Stimulated activated CD8-positive, alpha-beta memory T cell treated with anti-CD3 and anti-CD28 coated beads, Interleukin-2, amount 100 ng/mL, for 1 hour (primary cell): ENCODE data around the gene MCU.
"Not testable (repeated sequence)": the region's sequence is repeated elsewhere in the genome, so short reads cannot be mapped to it uniquely, and the experiment has no call there.

ENCODE experiments used
- DNase-seq, 2 donors: peaks; one replicate each; pipeline ENCODE4 v3.0.0-alpha.2; 2020; ENCODE audit warnings: low read depth in 2 of 2

Gene MCU

DNA sequence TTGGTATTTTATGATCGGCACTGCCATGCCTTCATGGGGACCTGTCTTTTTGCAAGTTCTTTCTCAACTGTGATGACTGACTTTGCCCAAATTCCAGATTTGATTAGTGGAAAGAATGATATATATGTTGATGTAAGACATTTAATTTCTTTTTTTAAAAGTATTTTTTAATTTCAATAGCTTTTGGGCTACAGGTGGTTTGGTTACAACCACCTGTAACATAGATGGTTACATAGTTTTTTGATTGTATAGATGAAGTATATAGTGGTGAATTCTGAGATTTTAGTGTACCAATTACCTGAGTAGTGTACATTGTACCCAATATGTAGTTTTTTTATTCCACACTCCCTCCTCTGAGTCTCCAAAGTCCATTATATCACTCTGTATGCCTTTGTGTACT is 69.6 kb downstream of the MCU start:
- no peak for DNase-seq

DNA sequence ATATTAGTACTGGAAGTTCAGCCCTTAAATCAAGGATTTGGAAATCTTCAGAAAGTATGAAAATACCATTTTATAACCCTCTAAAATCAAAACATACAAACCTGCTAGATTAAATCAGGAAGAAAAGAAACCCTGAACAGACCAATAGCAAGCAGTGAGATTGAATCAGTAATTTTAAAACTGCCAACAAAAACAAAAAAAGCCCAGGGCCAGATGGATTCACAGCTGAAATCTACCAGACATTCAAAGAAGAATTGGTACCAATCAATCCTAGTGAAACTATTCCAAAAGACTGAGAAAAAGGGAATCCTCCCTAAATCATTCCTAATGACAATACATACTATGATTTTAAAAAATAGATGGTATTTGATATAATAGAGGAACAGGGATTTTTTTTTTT is 70.1 kb downstream of the MCU start:
- no peak for DNase-seq

DNA sequence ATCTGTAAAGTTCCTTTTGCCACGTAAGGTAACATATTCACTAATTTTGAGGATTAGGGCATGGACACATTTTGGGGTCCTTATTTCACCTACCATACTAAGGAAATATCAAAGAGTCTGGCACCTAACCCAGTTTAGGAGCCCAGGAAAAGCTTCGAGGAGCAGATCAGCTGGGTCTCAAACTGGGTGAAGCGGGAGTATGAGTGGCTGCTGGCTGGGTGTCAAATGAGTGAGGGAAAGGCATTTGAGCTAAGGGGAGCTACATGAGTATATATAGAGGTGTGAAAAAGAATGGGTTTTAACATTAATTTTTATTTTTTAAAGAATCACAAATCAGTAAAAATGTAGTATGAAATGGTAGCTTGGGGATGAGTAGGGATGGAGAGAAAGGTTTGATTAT is 71.3 kb downstream of the MCU start:
- no peak for DNase-seq

DNA sequence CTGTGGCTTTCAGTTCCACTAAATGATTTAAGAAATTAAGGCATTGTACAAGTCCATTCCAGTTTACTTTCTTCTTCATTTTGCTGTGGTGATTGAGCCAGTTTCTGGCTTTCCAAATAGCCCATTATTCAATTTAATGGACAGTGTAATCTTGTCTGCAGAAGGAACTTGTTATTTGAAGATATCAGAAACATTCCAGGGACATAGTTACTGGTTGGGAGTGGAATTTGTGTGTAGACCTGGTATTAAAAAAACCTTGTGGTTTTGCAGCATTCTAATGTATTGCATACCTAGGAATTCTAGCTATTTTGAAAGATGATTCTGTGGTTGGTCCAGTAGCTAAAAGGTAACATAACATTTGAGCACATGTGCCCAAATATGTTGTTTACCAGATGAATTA is 72.2 kb downstream of the MCU start:
- no peak for DNase-seq

DNA sequence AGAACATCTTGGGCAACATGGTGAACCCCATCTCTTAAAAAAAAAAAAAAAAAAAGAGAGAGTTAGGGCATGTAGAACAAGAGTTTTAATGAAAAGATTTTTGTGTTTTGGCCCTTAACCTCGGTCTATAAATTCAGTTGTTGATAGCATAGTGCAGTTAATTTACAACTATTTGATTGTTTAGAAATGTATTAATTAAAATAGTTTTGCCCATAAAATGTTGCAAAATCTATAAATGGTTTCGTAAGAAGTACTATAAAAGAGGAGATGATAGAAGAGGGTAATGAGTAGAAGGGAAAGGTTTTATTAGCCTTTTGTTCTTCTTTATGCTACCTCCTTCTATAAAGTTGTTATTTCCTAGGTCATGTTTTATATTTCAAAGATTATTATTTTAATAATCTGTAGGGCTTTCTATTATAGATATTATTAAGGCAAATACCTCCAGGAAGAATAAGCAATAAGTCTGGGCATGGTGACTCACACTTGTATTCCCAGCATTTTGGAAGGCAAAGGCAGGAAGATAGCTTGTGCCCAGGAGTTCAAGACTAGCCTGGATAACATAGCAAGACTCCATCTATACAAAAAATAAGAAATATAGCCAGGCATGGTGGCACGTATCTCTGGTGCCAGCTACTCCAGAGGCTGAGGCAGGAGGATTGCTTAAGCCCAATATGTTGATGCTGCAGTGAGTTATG is 73.3 kb downstream of the MCU start:
- no peak for DNase-seq

DNA sequence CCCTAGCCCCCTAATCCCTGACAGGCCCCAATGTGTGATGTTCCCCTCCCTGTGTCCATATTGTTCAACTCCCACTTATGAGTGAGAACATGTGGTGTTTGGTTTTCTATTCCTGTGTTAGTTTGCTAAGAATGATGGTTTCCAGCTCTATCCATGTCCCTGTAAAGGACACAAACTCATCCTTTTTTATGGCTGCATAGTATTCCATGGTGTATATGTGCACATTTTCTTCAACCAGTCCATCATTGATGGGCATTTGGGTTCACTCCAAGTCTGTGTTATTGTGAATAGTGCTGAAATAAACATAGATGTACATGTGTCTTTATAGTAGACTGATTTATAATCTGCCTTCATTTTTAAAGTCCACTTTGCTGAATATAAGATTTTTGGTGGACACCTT is 79.3 kb downstream of the MCU start:
- not testable (repeated sequence) for DNase-seq

DNA sequence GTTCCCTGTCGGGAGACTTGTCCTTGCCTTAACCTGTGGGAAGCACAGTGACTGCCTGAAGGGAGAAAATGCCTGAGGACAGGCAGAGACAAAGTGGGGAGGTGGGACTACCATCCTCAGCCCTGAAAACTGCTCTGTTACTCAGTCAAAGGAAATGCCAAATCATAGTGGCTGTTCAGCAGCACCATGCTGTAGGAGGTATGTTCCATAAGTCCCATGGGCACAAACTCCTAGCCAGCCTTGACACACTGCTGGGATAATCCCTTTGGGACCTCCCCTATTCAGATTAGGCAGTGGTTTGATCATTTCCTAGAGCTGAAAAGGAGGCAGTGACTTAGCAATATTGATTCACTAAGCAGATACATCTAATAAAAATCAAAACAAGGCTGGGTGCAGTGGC is 80.1 kb downstream of the MCU start:
- DNase-seq = no peak

DNA sequence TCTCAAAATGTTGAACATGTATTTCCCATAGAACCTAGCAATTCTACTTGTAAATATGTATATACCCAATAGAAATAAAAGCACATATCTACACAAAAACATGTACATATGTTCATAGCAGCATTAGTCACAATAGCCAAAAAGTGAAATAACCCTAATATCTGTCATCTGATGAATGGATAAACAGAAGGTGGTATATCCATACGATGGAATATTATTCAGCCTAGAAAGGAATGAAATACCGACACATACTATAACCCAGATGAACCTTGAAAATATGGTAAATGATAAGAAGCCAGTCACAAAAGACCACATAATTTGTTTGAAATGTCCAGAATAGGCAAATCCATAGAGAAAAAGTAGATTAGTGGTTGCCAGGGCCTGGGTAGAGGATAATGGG is 87.9 kb downstream of the MCU start:
- DNase-seq = no peak

DNA sequence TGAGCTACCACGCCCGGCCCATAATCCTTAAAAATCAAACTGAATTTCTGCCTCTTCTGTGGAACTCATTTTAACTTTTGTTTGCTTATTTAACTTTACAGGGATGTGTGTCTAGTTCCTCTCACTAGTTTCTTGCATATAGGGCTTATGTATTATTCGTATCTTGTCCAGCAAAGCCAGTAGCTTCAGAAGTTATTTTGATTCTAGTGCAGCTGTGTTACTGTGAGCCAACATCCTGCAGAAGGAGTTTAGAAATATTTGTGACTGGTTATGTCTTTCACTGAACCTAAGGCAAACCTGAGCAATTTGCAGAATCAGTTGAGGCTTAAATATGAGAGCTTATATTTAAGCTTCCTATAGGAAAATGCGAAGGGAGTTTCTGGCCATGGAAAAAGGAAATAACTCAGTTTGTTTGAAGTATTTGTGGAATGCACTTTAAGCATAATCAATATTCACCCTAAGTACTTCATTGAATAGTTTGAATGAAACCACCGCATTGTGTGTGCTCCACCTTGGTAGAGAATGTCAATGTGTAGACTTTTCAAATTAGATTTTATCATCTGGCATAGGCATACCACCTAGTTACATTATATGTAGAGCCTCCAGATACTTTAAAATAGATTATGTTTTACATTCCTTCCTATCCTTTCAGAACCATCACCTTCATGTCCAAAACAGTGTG is 90.8 kb downstream of the MCU start:
- no peak for DNase-seq

DNA sequence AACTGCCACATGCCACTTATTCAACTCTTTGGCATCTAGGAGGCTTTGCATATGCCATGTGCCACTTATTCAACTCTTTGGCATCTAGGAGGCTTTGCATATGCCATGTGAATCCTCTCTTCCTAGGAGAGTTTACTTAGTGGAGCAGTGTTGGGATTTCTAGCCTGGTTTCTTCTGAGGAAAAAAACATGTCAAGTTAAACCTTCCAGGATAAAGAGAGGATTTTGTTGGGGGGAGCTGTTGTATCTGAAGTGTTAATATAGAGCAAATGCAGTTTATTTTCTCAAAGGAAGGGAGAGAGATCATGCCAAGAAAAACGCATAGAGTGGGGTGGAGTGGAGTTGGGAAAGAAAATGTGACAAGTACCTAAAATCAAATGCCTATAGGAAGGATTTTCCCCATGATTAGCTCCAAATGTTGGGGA is 91.5 kb downstream of the MCU start:
- DNase-seq = no peak

DNA sequence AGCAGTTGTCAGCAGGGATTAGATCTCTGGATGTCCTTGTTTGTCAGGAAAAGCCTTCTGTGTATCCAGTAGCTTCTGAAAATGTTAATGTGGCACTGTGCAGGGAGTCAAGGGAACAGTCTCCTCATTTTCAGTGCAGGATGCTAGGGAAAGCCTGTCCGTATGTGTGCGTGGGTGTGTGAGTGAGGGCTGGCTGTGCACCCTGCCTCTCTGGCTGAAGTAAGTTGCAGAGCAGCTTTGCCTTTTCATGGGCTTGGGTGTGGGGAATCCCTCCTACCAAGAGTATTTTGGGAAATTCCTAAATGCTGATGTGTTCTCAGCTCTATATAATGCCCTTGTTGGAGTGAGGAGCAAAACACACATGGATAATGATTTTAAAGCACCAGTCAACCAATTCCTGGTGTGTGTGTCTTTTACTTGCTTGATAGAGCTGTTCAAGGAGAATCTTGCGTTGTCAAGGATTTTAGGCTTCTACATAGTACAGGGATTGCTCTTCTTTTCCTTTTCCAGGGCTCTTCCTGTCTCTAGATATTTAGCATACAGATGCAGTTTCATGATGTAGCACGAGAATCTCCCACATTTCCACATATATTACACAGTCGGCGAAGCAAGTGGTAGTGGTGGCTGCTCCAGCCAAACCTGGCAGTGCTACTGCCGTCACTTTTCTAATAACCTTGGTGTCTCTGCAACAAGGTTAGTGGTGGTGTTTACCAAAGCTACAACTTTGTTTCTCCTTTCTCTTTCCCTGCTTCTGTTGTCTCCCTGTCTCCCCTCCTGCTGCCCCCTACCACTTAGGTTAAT is 92.8 kb downstream of the MCU start:
- DNase-seq = no peak

DNA sequence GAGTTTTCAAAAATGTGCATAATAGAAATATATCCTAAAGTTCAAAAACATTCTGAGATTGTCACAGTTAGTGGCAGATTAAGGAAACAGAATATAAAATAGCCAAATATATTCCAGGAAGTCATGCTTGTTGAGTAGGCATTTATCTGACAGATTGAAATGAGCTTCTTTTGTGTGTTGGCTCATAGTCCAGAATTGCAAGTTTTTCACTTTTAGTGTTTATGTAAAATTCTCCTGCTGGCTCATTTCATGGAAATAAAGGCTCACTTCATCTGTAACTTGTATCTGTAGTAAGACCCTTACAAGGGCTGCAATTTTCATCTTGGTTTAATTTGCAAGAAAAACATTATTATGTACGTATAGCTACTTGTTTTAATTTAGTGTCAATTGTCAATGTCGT is 93.5 kb downstream of the MCU start:
- DNase-seq = no peak

DNA sequence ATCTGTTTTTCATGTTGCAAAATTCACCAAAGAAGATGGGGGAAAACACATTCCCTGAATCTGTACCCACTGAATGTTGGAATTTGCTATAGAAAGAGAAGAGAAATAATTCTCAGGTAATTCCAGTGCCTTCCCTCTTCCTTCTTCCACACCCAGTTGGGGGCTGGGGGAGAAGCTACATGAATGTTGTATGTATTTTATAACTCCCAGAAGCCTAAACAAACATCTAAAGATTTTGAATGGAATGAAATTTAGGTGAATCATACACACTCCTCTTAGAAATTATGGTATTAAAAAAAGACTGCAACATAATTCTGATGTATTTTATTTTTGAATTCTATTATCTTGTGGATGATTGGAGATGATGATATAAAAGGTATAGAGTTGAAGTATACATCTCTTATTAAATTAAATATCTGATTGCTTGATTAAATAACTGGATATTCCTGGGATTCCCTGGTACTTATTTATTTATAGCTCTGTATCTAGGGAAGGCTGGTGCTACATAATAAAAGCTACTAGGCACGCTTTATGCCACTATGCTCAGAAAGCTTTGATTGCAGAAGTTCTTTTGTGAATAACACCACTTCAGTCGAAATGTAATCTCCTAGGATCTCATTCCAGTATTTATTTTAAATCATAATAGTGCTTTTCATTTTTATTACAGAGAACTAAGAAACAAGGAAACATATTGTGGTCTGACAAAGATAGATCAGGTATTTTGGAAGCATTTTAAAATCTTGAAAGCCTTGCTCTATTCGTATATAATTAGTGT is 98.5 kb downstream of the MCU start:
- DNase-seq = no peak

DNA sequence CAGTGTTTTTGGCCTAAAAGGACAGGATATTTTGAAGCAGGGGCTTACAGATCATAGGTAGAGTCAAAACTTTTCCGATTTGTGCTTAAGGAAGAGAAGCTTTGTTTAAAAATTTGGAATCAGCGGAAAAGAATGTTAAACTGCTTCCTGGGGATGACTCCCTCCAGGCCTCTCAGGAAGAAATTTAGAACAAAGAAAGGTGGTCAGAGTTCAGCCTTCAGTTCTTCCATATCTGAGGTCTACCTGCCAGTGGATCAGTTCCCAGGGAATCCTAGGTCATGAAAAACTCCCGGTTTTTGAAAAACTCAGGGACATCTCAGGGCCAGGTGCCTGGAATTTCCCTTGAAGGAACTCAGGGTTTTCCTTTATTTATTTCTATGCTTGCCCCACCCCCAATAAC is 100.3 kb downstream of the MCU start:
- DNase-seq = no peak

DNA sequence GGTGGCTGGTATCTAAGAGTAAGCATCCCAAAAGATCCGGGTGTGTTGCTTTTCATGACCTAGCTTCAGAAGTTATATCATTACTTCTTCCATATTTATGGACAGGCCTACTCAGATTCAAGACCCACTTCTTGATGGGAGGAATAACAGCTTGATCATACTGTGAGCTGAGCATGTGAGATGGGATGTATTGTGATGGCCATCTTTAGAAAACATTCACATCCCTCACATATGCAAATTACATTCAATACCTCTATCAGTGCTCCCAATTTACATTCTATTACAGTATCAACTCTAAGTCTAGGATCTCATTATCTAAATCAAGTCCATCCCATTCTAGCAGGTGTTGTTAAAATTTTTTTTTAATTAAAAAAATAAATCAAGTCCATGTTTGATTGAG is 101.8 kb downstream of the MCU start:
- DNase-seq = no peak

DNA sequence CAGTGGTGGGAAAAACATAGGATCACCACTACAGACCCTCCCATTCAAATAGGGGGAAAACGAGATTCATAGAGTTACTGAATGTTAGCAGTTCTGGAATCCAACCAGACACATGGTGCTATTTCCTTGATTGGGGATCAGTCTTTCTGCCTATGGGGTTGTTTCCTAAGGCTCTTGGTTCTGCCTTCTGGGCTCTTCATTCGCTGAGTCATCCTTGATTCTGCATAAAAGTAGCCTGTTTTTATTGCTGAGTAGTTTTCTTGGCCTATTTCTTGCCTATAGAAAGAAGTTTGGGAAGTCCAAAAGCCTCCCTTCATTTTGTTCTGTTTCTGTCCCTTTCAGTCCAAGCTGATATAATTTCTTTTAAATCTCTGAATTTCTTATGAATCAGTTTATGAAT is 102.3 kb downstream of the MCU start:
- no peak for DNase-seq

DNA sequence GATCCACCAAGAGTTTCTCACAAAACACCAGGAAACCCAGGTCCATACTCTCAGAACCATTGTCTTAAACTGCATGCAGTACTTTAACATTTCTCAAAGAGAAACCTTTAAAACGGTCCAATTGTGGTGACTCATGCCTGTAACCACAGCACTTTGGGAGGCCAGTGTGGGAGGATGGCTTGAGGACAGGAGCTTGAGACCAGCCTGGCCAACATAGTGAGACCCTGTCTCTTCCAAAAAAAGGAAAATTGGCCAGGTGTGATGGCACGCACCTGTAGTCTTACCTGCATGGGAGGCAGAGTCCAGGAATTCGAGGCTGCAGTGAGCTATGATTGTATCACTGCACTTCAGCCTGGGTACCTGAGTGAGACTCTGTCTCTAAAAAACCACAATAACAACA is 104.1 kb downstream of the MCU start:
- no peak for DNase-seq

DNA sequence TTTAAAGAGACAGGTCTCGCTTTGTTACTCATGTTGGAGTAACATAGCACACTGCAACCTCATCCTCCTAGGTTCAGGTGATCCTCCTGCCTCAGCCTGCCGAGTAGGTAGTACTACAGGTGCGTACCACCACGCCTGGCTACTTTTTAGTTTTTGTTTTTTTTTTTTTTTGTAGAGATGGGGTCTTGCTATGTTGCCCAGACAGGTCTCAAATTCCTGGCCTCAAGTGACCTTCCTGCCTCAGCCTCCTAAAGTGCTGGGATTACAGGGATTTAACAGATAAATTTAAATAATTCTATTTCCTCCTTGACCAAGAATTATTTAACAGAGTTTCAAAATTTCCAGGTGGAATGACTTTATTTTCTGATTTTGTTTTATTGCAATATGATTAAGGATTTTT is 104.6 kb downstream of the MCU start:
- DNase-seq = no peak

DNA sequence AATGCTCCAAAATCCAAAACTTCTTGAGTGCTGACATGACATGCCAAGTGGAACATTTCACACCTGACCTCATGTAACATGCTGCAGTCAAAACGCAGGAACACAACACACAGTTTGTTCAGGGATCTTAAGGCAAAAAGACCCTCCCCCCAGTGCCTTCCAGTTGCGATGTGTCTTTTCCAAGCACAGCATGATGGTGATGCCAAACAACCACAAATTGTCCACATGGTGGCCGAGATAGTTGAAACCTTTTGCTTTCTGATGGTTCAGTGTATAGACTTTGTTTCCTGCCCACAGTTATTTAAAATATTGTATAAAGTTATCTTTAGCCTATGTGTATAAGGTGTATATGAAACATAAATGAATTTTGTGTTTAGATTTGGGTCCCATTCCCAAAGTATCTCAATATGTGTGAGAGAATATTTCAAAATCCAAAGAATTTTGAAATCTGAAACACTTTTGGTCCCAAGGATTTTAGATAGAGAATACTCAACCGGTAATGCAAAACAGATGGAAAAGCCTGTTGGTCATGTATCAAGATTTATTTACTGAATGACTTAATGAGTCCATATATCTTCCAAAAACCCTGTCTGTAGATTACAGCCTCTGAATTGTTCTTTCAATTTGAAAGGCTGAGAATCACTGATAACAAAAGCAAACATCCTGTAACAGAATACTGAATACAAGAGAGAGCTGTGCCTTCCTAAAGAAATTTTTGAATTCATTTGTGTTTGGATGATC is 108.2 kb downstream of the MCU start:
- DNase-seq = no peak

DNA sequence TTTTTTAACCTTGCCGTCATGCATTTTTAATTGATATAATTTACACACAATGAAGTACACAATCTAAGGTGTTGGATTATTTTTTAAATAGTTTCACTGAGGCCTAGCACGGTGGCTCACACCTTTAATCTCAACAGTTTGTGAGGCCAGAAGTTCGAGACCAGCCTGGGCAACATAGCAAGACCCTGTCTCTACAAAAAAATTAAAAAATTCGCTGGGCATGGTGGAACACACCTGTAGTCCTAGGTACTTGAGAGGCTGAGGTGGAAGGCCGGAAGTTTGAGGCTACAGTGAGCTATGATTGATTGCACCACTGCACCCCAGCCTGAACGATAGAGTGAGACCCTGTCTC is 108.8 kb downstream of the MCU start:
- DNase-seq = no peak

DNA sequence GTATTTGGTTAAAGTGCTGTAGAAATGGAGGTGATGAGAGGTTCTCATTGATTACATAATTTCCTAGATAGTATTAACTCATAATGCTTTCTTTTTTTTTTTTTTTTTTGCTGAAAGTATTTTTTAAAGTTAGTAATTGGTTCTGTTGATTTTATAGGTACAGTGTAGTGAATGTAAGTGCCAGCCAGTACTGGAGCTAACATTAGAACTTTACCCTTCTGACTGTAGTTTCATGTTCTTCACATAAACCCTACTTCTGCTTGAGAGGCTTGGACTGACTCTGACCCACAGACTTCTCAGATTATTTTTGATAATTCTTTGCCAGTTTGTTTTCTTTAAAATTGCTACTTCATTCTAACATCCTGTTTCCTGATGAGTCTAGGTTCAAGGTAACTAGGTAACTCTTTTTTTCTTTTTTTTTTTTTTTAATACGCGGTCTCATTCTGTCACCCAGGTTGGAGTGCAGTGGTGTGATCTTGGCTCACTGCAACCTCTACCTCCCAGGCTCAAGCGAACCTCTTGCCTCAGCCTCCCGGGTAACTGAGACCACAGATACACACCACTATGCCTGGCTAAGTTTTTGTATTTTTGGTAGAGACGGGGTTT is 109.4 kb downstream of the MCU start:
- DNase-seq = no peak
